DMS 273 treated with DMSO at 0.1 percent for 48 hours (cell line): ENCODE data around the gene SH3PXD2B.
"Not testable (repeated sequence)": the region's sequence is repeated elsewhere in the genome, so short reads cannot be mapped to it uniquely, and the experiment has no call there.

Experiments
- DNase-seq: peaks from one replicate; lab custom pipeline; 2025; lab: John Stamatoyannopoulos, UW

SH3PXD2B gene

GRCh38 chr5:172399826-172400225 is 54.5 kb downstream of the SH3PXD2B start:
- no peak for DNase-seq

- DNase-seq: no peak
Measured at GRCh38 chr5:172399336-172399735, 55.0 kb downstream of the SH3PXD2B start.

GRCh38 chr5:172398645-172399044 is 55.7 kb downstream of the SH3PXD2B start:
- not testable (repeated sequence) for DNase-seq

- DNase-seq: not testable (repeated sequence)
Measured at GRCh38 chr5:172396994-172397393, 57.3 kb downstream of the SH3PXD2B start.

- DNase-seq: no peak
Measured at GRCh38 chr5:172396220-172396619, 58.1 kb downstream of the SH3PXD2B start.

GRCh38 chr5:172395483-172395882 is 58.8 kb downstream of the SH3PXD2B start:
- no peak for DNase-seq

GRCh38 chr5:172389578-172390112 is 64.7 kb downstream of the SH3PXD2B start:
- DNase-seq: no peak

GRCh38 chr5:172388246-172388733 is 66.0 kb downstream of the SH3PXD2B start:
- no peak for DNase-seq

- DNase-seq: no peak
Measured at GRCh38 chr5:172385707-172386106, 68.6 kb downstream of the SH3PXD2B start.

- DNase-seq: no peak
Measured at GRCh38 chr5:172385010-172385563, 69.2 kb downstream of the SH3PXD2B start.

- DNase-seq: no peak
Measured at GRCh38 chr5:172383191-172383802, 71.0 kb downstream of the SH3PXD2B start.

- DNase-seq: no peak
Measured at GRCh38 chr5:172380987-172381643, 73.2 kb downstream of the SH3PXD2B start.

GRCh38 chr5:172380301-172380986 is 73.9 kb downstream of the SH3PXD2B start:
- DNase-seq: no peak

GRCh38 chr5:172379481-172379880 is 74.8 kb downstream of the SH3PXD2B start:
- no peak for DNase-seq

GRCh38 chr5:172377856-172378255 is 76.5 kb downstream of the SH3PXD2B start:
- no peak for DNase-seq

GRCh38 chr5:172377438-172377837 is 76.9 kb downstream of the SH3PXD2B start:
- DNase-seq: no peak

- no peak for DNase-seq
Measured at GRCh38 chr5:172374783-172375182, 79.5 kb downstream of the SH3PXD2B start.

- DNase-seq: no peak
Measured at GRCh38 chr5:172373680-172374079, 80.6 kb downstream of the SH3PXD2B start.

GRCh38 chr5:172371684-172372083 is 82.6 kb downstream of the SH3PXD2B start:
- DNase-seq: no peak

GRCh38 chr5:172370648-172371545 is 83.4 kb downstream of the SH3PXD2B start:
- DNase-seq: no peak

- no peak for DNase-seq
Measured at GRCh38 chr5:172370237-172370640, 84.1 kb downstream of the SH3PXD2B start.
